ENCODE results near the gene GATD1.

The GATD1 gene

GRCh38 chr11:777288-778255 is at the start of gene GATD1:
Gene GATD1, minus strand, starts transcription at chr11:777487. Its CDS starts 25 bp downstream, at chr11:777462.
- peak; percentile 58 for DNase-seq

GRCh38 chr11:826836-827145 is 49.5 kb upstream of the GATD1 start:
- DNase-seq = no peak

GRCh38 chr11:826227-826621 is 48.9 kb upstream of the GATD1 start:
- no peak for DNase-seq

- DNase-seq = no peak
Observed at GRCh38 chr11:825366-826226, 48.3 kb upstream of the GATD1 start.

GRCh38 chr11:824942-825341 is 47.7 kb upstream of the GATD1 start:
- DNase-seq = no peak

- DNase-seq = no peak
Observed at GRCh38 chr11:824292-824880, 47.1 kb upstream of the GATD1 start.

GRCh38 chr11:823441-824291 is 46.4 kb upstream of the GATD1 start:
- DNase-seq = no peak

GRCh38 chr11:821512-822371 is 44.5 kb upstream of the GATD1 start:
- no peak for DNase-seq

- DNase-seq = no peak
Observed at GRCh38 chr11:820655-821511, 43.6 kb upstream of the GATD1 start.

GRCh38 chr11:819943-820649 is 42.8 kb upstream of the GATD1 start:
- peak; percentile 80 for DNase-seq

- DNase-seq = peak; percentile 84
Observed at GRCh38 chr11:819129-819931, 42.0 kb upstream of the GATD1 start.

- DNase-seq = no peak
Observed at GRCh38 chr11:818396-819128, 41.3 kb upstream of the GATD1 start, which contains the start of gene PNPLA2. Gene PNPLA2, plus strand, starts transcription at chr11:818914. Its CDS starts 805 bp downstream, at chr11:819719.

- no peak for DNase-seq
Observed at GRCh38 chr11:816433-816779, 39.1 kb upstream of the GATD1 start.

- no peak for DNase-seq
Observed at GRCh38 chr11:815675-816432, 38.6 kb upstream of the GATD1 start.

GRCh38 chr11:813456-814096 is 36.3 kb upstream of the GATD1 start:
- DNase-seq = no peak

- no peak for DNase-seq
Observed at GRCh38 chr11:813072-813455, 35.8 kb upstream of the GATD1 start.

GRCh38 chr11:812390-812789 is 35.1 kb upstream of the GATD1 start:
- DNase-seq = no peak

All from KG1 (cell line).